22Rv1 (cell line): ENCODE results near the gene RABGAP1.

Experiments used
- H3K27ac ChIP-seq: fragments of 450-650 bp; 2 replicates; pipeline ENCODE4 v1.5.1; 2017
- CTCF ChIP-seq: fragments of 450-650 bp; IDR thresholded peaks from 2 replicates; pipeline ENCODE4 v1.5.1; 2017; ENCODE audit warnings: mild to moderate bottlenecking
- ZFX ChIP-seq: fragments of 450-650 bp; IDR thresholded peaks from 2 replicates; pipeline ENCODE4 v1.6.1; 2017; ENCODE audit warnings: antibody characterized with exemption, borderline replicate concordance

RABGAP1 gene

GRCh38 chr9:122936464-122936863 is 4.4 kb upstream of the RABGAP1 start:
- TF ChIP-seq ZFX (no peak), CTCF (no peak)
- no peak overlapping the region for H3K27ac ChIP-seq

GRCh38 chr9:122936883-122937282 is 3.9 kb upstream of the RABGAP1 start:
- H3K27ac ChIP-seq: no peak overlapping the region
- TF ChIP-seq ZFX (no peak), CTCF (no peak)

GRCh38 chr9:122939601-122940000 is 1.2 kb upstream of the RABGAP1 start:
- H3K27ac ChIP-seq: peak overlapping the region; percentile 77
- TF ChIP-seq ZFX: no peak
- TF ChIP-seq CTCF: no peak

GRCh38 chr9:122940454-122940748 is 419 bp upstream of the RABGAP1 start:
- no peak for TF ChIP-seq CTCF
- no peak for TF ChIP-seq ZFX
- H3K27ac ChIP-seq: peak overlapping the region; percentile 77

GRCh38 chr9:122941582-122942234 is 888 bp downstream of the RABGAP1 start:
- H3K27ac ChIP-seq: peak overlapping the region; percentile 77
- TF ChIP-seq ZFX (no peak), CTCF (no peak)

GRCh38 chr9:122944960-122945888 is 4.4 kb downstream of the RABGAP1 start:
- no peak overlapping the region for H3K27ac ChIP-seq
- TF ChIP-seq CTCF: no peak
- TF ChIP-seq ZFX: no peak

- TF ChIP-seq CTCF: no peak
- TF ChIP-seq ZFX: no peak
- no peak overlapping the region for H3K27ac ChIP-seq
These were observed 5.7 kb downstream of the RABGAP1 start for GRCh38 chr9:122946461-122947005.
